ENCODE measurements around the gene ARSI. TPM values are rescaled to one million over a fixed set of nuclear protein-coding genes. Genes with fewer than 3 reads are reported as not detected.

The ARSI gene
- total RNA-seq, 2 donors from 2014 or later: 2.4 to 2.7 TPM

- H3K27ac ChIP-seq (ENCODE audit: low read depth, low read length): no peak overlapping the region
- H3K9ac ChIP-seq (ENCODE audit: extremely low read depth, low read length, poor library complexity, severe bottlenecking): no peak overlapping the region
- no peak overlapping the region for H3K4me3 ChIP-seq (ENCODE audit: low read length)
- H3K27me3 ChIP-seq (ENCODE audit: control insufficient read depth, insufficient read depth, low read length, poor library complexity, severe bottlenecking): no peaks in the 10 kb centered on the region
- H3K36me3 ChIP-seq (ENCODE audit: control insufficient read depth, insufficient read depth, low read length): no peaks in the 10 kb centered on the region
- no peaks in the 10 kb centered on the region for H3K36me3 Mint-ChIP-seq (ENCODE audit: low read depth)
- no peaks in the 10 kb centered on the region for H3K27me3 Mint-ChIP-seq (ENCODE audit: insufficient read depth)
- TF ChIP-seq CTCF (conservative IDR thresholded peaks at IDR 0.05): no peak
- H3K4me3 Mint-ChIP-seq: no peak overlapping the region
- H3K4me1 ChIP-seq (ENCODE audit: control insufficient read depth, insufficient read depth, low read length): peaks cover 12% of the 10 kb centered on the region
- no peaks in the 10 kb centered on the region for H3K9me3 ChIP-seq (ENCODE audit: control insufficient read depth, low read length)
- no peaks in the 10 kb centered on the region for H3K9me3 Mint-ChIP-seq
- no peak for DNase-seq
- H3K27ac Mint-ChIP-seq: peak overlapping the region; percentile 80
- WGBS, 2 experiments (ENCODE audit: insufficient coverage in 1 of 2, insufficient read length in 1 of 2): 55 to 100% methylated on average over 1 to 12 of the region's 12 CpGs
- peaks cover 12% of the 10 kb centered on the region for H3K4me1 Mint-ChIP-seq
Observed at GRCh38 chr5:150270541-150271295, 32.0 kb downstream of the ARSI start.

DNA sequence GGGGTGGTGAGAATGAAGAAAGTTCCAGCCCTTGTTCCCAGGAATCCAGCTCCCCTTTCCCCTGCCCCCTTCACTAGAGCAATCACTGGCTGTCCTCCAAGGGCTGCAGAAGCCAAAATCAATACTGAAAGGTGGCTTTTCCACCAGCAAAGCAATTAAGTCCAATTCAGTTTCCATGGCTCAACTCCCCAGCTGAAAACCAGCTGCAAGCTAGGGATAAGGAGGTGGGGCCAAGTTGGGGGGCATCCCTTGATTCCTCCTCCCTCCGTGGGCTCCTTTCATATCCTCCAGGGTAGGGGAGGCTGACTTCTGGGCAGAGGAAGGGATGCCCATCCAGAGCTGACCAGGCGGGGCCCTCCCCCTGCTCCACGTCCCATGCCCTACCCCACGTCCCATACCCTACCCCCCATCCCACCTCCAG lies 35.8 kb downstream of the ARSI start:
- DNase-seq: no peak
- Mint-ChIP-seq H3K4me1 (peaks cover 16% of the 10 kb centered on the region), H3K36me3 (ENCODE audit: low read depth) (no peaks in the 10 kb centered on the region), H3K9me3 (no peaks in the 10 kb centered on the region), H3K27me3 (ENCODE audit: insufficient read depth) (peaks cover 2% of the 10 kb centered on the region), H3K27ac (no peak overlapping the region), H3K4me3 (no peak overlapping the region)
- no peak overlapping the region for H3K9ac ChIP-seq (ENCODE audit: extremely low read depth, low read length, poor library complexity, severe bottlenecking)
- H3K36me3 ChIP-seq (ENCODE audit: control insufficient read depth, insufficient read depth, low read length): no peaks in the 10 kb centered on the region
- H3K27ac ChIP-seq (ENCODE audit: low read depth, low read length): no peak overlapping the region
- TF ChIP-seq CTCF (conservative IDR thresholded peaks at IDR 0.05): no peak
- H3K27me3 ChIP-seq (ENCODE audit: control insufficient read depth, insufficient read depth, low read length, poor library complexity, severe bottlenecking): no peaks in the 10 kb centered on the region
- H3K9me3 ChIP-seq (ENCODE audit: control insufficient read depth, low read length): no peaks in the 10 kb centered on the region
- no peak overlapping the region for H3K4me3 ChIP-seq (ENCODE audit: low read length)
- 75% methylated on average over 4 of the region's 4 CpGs; no CpG with 5 or more reads in 1 of the 2 experiments for WGBS, 2 experiments (ENCODE audit: insufficient coverage in 1 of 2, insufficient read length in 1 of 2)
- peaks cover 12% of the 10 kb centered on the region for H3K4me1 ChIP-seq (ENCODE audit: control insufficient read depth, insufficient read depth, low read length)

GRCh38 chr5:150265870-150266383 lies 36.8 kb downstream of the ARSI start:
- Histone ChIP-seq H3K36me3 (ENCODE audit: control insufficient read depth, insufficient read depth, low read length) (no peaks in the 10 kb centered on the region), H3K27ac (ENCODE audit: low read depth, low read length) (no peak overlapping the region), H3K4me1 (ENCODE audit: control insufficient read depth, insufficient read depth, low read length) (peaks cover 12% of the 10 kb centered on the region), H3K27me3 (ENCODE audit: control insufficient read depth, insufficient read depth, low read length, poor library complexity, severe bottlenecking) (no peaks in the 10 kb centered on the region), H3K4me3 (ENCODE audit: low read length) (no peak overlapping the region), H3K9ac (ENCODE audit: extremely low read depth, low read length, poor library complexity, severe bottlenecking) (no peak overlapping the region), H3K9me3 (ENCODE audit: control insufficient read depth, low read length) (no peaks in the 10 kb centered on the region)
- WGBS, 2 experiments (ENCODE audit: insufficient coverage in 1 of 2, insufficient read length in 1 of 2): 88 to 91% methylated on average over 4 to 6 of the region's 6 CpGs
- H3K27ac Mint-ChIP-seq: no peak overlapping the region
- peaks cover 15% of the 10 kb centered on the region for H3K4me1 Mint-ChIP-seq
- no peaks in the 10 kb centered on the region for H3K9me3 Mint-ChIP-seq
- TF ChIP-seq CTCF (conservative IDR thresholded peaks at IDR 0.05): no peak
- H3K27me3 Mint-ChIP-seq (ENCODE audit: insufficient read depth): peaks cover 6% of the 10 kb centered on the region
- DNase-seq: no peak
- H3K36me3 Mint-ChIP-seq (ENCODE audit: low read depth): no peaks in the 10 kb centered on the region
- no peak overlapping the region for H3K4me3 Mint-ChIP-seq

Measured in endodermal cell (in vitro differentiated cells).